ENCODE data around the gene ANKRD6.
A peak's percentile ranks its signal among the peaks of the same experiment; 100 is the strongest.

Gene ANKRD6

GRCh38 chr6:89599727-89600126 is 166.8 kb downstream of the ANKRD6 start:
- DNase-seq (ENCODE audit: low read depth): no peak
- TF ChIP-seq, protein P1, sequence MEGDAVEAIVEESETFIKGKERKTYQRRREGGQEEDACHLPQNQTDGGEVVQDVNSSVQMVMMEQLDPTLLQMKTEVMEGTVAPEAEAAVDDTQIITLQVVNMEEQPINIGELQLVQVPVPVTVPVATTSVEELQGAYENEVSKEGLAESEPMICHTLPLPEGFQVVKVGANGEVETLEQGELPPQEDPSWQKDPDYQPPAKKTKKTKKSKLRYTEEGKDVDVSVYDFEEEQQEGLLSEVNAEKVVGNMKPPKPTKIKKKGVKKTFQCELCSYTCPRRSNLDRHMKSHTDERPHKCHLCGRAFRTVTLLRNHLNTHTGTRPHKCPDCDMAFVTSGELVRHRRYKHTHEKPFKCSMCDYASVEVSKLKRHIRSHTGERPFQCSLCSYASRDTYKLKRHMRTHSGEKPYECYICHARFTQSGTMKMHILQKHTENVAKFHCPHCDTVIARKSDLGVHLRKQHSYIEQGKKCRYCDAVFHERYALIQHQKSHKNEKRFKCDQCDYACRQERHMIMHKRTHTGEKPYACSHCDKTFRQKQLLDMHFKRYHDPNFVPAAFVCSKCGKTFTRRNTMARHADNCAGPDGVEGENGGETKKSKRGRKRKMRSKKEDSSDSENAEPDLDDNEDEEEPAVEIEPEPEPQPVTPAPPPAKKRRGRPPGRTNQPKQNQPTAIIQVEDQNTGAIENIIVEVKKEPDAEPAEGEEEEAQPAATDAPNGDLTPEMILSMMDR (conservative IDR thresholded peaks at IDR 0.05; ENCODE audit: low read depth, low read length): no peak
- no peak overlapping the region for H3K4me3 ChIP-seq (ENCODE audit: low read length)

DNA sequence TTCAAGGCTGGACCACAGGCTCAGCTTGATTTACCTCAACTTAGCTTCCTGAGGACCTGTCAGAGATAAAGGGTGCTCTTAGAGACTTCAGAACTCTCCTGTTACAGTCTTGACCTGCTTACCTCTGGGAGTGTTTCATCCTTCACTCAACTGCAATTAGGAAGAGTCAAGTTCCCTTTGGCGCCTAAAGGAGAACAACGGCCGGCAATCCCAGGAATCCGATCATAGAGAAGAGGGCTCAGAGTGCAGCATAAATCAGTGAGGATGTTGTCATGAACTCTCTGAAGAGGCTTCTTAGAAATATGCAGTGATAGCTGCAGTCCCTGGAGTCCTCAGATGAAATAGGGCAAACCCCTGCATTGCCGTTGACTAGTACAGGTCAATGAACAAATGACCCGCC is 169.2 kb downstream of the ANKRD6 start:
- no peak for DNase-seq (ENCODE audit: low read depth)
- H3K4me3 ChIP-seq (ENCODE audit: low read length): no peak overlapping the region
- TF ChIP-seq, protein P1 (conservative IDR thresholded peaks at IDR 0.05; ENCODE audit: low read depth, low read length): no peak

GRCh38 chr6:89604653-89605052 is 171.7 kb downstream of the ANKRD6 start:
- H3K4me3 ChIP-seq (ENCODE audit: low read length): no peak overlapping the region
- DNase-seq (ENCODE audit: low read depth): no peak
- TF ChIP-seq, protein P1 (conservative IDR thresholded peaks at IDR 0.05; ENCODE audit: low read depth, low read length): no peak

- no peak overlapping the region for H3K4me3 ChIP-seq (ENCODE audit: low read length)
- TF ChIP-seq, protein P1 (conservative IDR thresholded peaks at IDR 0.05; ENCODE audit: low read depth, low read length): no peak
- DNase-seq (ENCODE audit: low read depth): no peak
Measured at GRCh38 chr6:89605861-89606260, 172.9 kb downstream of the ANKRD6 start.

DNA sequence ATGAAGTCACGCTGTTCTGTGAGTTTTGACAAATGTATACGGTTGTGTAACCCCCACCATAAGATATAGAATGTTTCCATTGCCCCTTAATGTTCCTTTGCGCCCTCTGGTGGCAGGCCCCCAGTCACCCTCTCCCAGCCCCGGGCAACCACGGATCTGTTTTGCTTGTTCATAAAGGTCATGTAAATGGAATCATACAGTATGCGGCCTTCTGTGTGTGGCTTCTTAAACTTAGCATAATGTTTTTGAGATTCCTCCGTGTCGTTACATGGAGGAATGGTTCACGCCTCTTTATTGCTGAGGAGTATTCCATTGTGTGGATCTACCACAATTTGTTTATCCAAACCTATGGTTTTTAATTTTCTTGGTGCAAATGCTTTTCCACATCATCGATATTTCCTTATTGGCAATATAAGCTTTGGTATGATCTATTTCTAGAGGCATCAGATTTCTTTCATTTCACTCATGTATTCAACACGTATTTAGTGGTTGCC is 177.2 kb downstream of the ANKRD6 start:
- TF ChIP-seq, protein P1 (conservative IDR thresholded peaks at IDR 0.05; ENCODE audit: low read depth, low read length): peak; percentile 89
- no peak for DNase-seq (ENCODE audit: low read depth)
- no peak overlapping the region for H3K4me3 ChIP-seq (ENCODE audit: low read length)

- TF ChIP-seq, protein P1 (conservative IDR thresholded peaks at IDR 0.05; ENCODE audit: low read depth, low read length): no peak
- no peak for DNase-seq (ENCODE audit: low read depth)
- no peak overlapping the region for H3K4me3 ChIP-seq (ENCODE audit: low read length)
Measured at GRCh38 chr6:89611666-89612065, 178.7 kb downstream of the ANKRD6 start.

DNA sequence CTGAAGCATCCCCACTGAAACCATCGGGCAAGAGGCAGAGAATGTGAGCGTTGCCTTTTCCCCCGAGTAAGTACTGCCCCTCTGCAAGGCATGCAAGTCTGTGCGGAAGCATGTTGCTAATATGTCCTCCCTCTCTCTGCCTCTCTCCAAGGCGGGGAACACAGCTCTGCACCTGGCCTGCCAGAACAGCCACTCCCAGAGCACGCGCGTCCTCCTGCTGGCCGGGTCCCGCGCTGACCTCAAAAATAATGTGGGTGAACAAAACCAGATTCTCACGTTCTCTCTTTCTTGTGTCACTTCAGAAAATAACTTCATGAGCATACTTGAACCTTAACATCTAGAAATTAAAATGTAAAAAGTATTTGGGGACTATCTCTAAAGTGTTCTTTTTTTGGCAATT is 179.2 kb downstream of the ANKRD6 start:
- H3K4me3 ChIP-seq (ENCODE audit: low read length): no peak overlapping the region
- no peak for DNase-seq (ENCODE audit: low read depth)
- TF ChIP-seq, protein P1 (conservative IDR thresholded peaks at IDR 0.05; ENCODE audit: low read depth, low read length): no peak

Data from retinal pigment epithelial cell (primary cell).